AG04450 (cell line): ENCODE data around the gene TACC2. TPM values are rescaled to one million over a fixed set of nuclear protein-coding genes. Genes with fewer than 3 reads are reported as not detected.

Experiments
- CTCF ChIA-PET: fragments of 300-600, 350-600 bp; formaldehyde crosslinking; extraction: SDS; loops from one replicate; lab custom pipeline; 2022; ENCODE audit warnings: antibody characterized with exemption, inconsistent platforms; lab: Charles Lee
- POLR2A ChIA-PET: fragments of 350-600 bp; formaldehyde crosslinking; extraction: SDS; loops from one replicate; lab custom pipeline; 2021; ENCODE audit warnings: antibody characterized with exemption, inconsistent platforms; lab: Yijun Ruan, JAX
- DNase-seq: peaks from one replicate; pipeline ENCODE4 v3.0.0-alpha.2; 2011; ENCODE audit warnings: low read depth, low spot score
- H3K27ac ChIP-seq: one replicate; pipeline ENCODE4 v1.5.1; 2012; ENCODE audit warnings: low read depth, low read length, control low read depth
- H3K27me3 ChIP-seq: one replicate; pipeline ENCODE4 v1.6.0; 2012; ENCODE audit warnings: low read length; ENCODE audit not compliant: control insufficient read depth, insufficient read depth
- H3K4me3 ChIP-seq: 2 replicates; pipeline ENCODE4 v1.5.1; 2011; ENCODE audit warnings: mild to moderate bottlenecking, low read depth, low read length, control low read depth
- H3K9me3 ChIP-seq: 2 replicates; pipeline ENCODE4 v1.5.1; 2012; ENCODE audit warnings: low read length; ENCODE audit not compliant: control insufficient read depth, insufficient read depth
- CTCF ChIP-seq: IDR thresholded peaks from 2 replicates; pipeline ENCODE4 v1.5.1; 2011; ENCODE audit warnings: low read depth, low read length, control low read depth, inconsistent platforms
- polyA plus RNA-seq: library from polyadenylated mRNA; depleted of rRNA; stranded (reverse); fragments of >200 nt; gene quantifications from 2 replicates; pipeline ENCODE4 v1.2.3, GENCODE V29; 2011

TACC2 gene
- polyA plus RNA-seq, 1 experiment = 16.8 TPM

- Histone ChIP-seq H3K4me3 (no peak overlapping the region), H3K27ac (no peak overlapping the region), H3K9me3 (no peaks in the 10 kb centered on the region), H3K27me3 (no peaks in the 10 kb centered on the region)
- ChIA-PET CTCF (interaction anchor here (1.2 kb wide), 1 partner anchor 110 kb away, joined by 3 read pairs; no protein-coding TSS in a partner anchor), POLR2A (no interaction called here)
- no peak for DNase-seq
- TF ChIP-seq CTCF = no peak
Observed at GRCh38 chr10:122189185-122189584, 200.2 kb downstream of the TACC2 start.

GRCh38 chr10:122190176-122190943, 201.4 kb downstream of the TACC2 start:
- POLR2A ChIA-PET = no interaction called here
- H3K27ac ChIP-seq = no peak overlapping the region
- no peak for TF ChIP-seq CTCF
- no peaks in the 10 kb centered on the region for H3K9me3 ChIP-seq
- H3K4me3 ChIP-seq = no peak overlapping the region
- H3K27me3 ChIP-seq = no peaks in the 10 kb centered on the region
- DNase-seq = no peak
- CTCF ChIA-PET = no interaction called here

GRCh38 chr10:122191936-122192541, 203.1 kb downstream of the TACC2 start:
- no peak overlapping the region for H3K4me3 ChIP-seq
- POLR2A ChIA-PET = no interaction called here
- DNase-seq = no peak

GRCh38 chr10:122194251-122194650, 205.3 kb downstream of the TACC2 start:
- CTCF ChIA-PET = no interaction called here
- POLR2A ChIA-PET = no interaction called here
- no peaks in the 10 kb centered on the region for H3K27me3 ChIP-seq
- no peak overlapping the region for H3K27ac ChIP-seq
- no peak for TF ChIP-seq CTCF
- H3K4me3 ChIP-seq = no peak overlapping the region
- no peak for DNase-seq
- no peaks in the 10 kb centered on the region for H3K9me3 ChIP-seq

More at GRCh38 chr10:122191936-122192541, 203.1 kb downstream of the TACC2 start:
- CTCF ChIA-PET = no interaction called here
- TF ChIP-seq CTCF = no peak
- H3K27ac ChIP-seq = no peak overlapping the region
- no peaks in the 10 kb centered on the region for H3K27me3 ChIP-seq
- H3K9me3 ChIP-seq = no peaks in the 10 kb centered on the region

GRCh38 chr10:122196218-122196617, 207.3 kb downstream of the TACC2 start:
- ChIA-PET POLR2A (no interaction called here), CTCF (no interaction called here)
- no peaks in the 10 kb centered on the region for H3K9me3 ChIP-seq
- no peaks in the 10 kb centered on the region for H3K27me3 ChIP-seq
- TF ChIP-seq CTCF = no peak
- DNase-seq = no peak
- no peak overlapping the region for H3K27ac ChIP-seq
- no peak overlapping the region for H3K4me3 ChIP-seq
